AG04450 (cell line): Measurements from ENCODE around the gene CLSTN1. TPM values are rescaled to one million over a fixed set of nuclear protein-coding genes. Genes with fewer than 3 reads are reported as not detected.

Experiments
- CTCF ChIA-PET: fragments of 300-600, 350-600 bp; formaldehyde crosslinking; extraction: SDS; loops from one replicate; lab custom pipeline; 2022; ENCODE audit warnings: antibody characterized with exemption, inconsistent platforms; lab: Charles Lee
- POLR2A ChIA-PET: fragments of 350-600 bp; formaldehyde crosslinking; extraction: SDS; loops from one replicate; lab custom pipeline; 2021; ENCODE audit warnings: antibody characterized with exemption, inconsistent platforms; lab: Yijun Ruan, JAX
- DNase-seq: peaks from one replicate; pipeline ENCODE4 v3.0.0-alpha.2; 2011; ENCODE audit warnings: low read depth, low spot score
- H3K27ac ChIP-seq: one replicate; pipeline ENCODE4 v1.5.1; 2012; ENCODE audit warnings: low read depth, low read length, control low read depth
- H3K27me3 ChIP-seq: one replicate; pipeline ENCODE4 v1.6.0; 2012; ENCODE audit warnings: low read length; ENCODE audit not compliant: control insufficient read depth, insufficient read depth
- H3K4me3 ChIP-seq: 2 replicates; pipeline ENCODE4 v1.5.1; 2011; ENCODE audit warnings: mild to moderate bottlenecking, low read depth, low read length, control low read depth
- H3K9me3 ChIP-seq: 2 replicates; pipeline ENCODE4 v1.5.1; 2012; ENCODE audit warnings: low read length; ENCODE audit not compliant: control insufficient read depth, insufficient read depth
- CTCF ChIP-seq: IDR thresholded peaks from 2 replicates; pipeline ENCODE4 v1.5.1; 2011; ENCODE audit warnings: low read depth, low read length, control low read depth, inconsistent platforms
- polyA plus RNA-seq: library from polyadenylated mRNA; depleted of rRNA; stranded (reverse); fragments of >200 nt; gene quantifications from 2 replicates; pipeline ENCODE4 v1.2.3, GENCODE V29; 2011

The CLSTN1 gene
- polyA plus RNA-seq, 1 experiment: 35.2 TPM

DNA sequence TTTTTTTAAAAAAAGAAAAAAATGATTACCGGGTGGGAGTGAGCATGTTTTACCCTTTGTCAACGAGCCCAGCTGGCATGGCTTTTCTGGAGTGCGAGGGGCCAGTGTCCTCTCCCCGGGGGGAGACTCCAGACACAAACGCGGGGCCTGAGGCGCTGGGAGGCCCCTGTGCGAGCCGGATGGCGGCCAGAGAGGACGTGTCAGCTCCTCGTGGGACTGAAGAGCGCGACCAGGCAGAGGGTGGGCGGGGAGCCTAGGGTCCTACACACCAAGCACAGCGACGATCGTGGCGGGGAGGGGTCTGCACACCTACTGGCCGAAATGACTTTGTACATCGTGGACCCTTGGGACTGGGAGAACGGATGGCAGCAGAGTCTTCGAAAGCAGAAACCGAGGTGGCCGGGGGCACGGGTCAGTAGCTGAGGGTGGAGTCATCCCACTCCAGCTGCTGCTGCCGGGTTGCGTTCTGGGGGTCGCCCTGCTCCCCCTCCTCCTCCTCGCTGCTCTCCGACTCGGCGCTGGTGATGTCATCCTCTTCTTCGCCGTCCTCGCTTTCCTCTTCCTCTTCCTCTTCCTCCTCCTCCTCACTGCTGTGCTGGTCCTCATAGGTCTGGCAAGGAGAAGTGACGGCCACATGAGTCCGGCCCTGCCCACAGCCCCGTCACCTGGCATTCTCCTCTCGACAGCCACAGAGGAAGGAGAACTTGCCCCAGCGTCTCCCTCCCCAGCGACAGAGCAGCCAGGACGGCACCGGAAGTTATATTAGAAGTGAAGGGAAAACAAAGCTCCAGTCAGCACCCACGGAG, 93.5 kb downstream of the CLSTN1 start:
- POLR2A ChIA-PET: no interaction called here
- no peak overlapping the region for H3K27ac ChIP-seq
- no peak for TF ChIP-seq CTCF
- no peak overlapping the region for H3K4me3 ChIP-seq
- H3K9me3 ChIP-seq: peaks cover 11% of the 10 kb centered on the region; the same call in 1 of the 2 replicates
- CTCF ChIA-PET: interaction anchor here (1.2 kb wide), 1 partner anchor 9 kb away, joined by 3 read pairs; no protein-coding TSS in a partner anchor
- no peak for DNase-seq
- H3K27me3 ChIP-seq: no peaks in the 10 kb centered on the region

GRCh38 chr1:9729523-9729922, 94.2 kb downstream of the CLSTN1 start:
- Histone ChIP-seq H3K9me3 (peaks cover 11% of the 10 kb centered on the region; the same call in 1 of the 2 replicates), H3K27me3 (no peaks in the 10 kb centered on the region), H3K4me3 (no peak overlapping the region), H3K27ac (no peak overlapping the region)
- TF ChIP-seq CTCF: no peak
- ChIA-PET POLR2A (no interaction called here), CTCF (interaction anchor here (1.2 kb wide), 1 partner anchor 8 kb away, joined by 3 read pairs; no protein-coding TSS in a partner anchor)
- no peak for DNase-seq

- Histone ChIP-seq H3K27ac (no peak overlapping the region), H3K27me3 (no peaks in the 10 kb centered on the region), H3K9me3 (peaks cover 11% of the 10 kb centered on the region), H3K4me3 (no peak overlapping the region)
- CTCF ChIA-PET: no interaction called here
- DNase-seq: no peak
- POLR2A ChIA-PET: no interaction called here
- no peak for TF ChIP-seq CTCF
These were observed 95.1 kb downstream of the CLSTN1 start for GRCh38 chr1:9728451-9729295.

- CTCF ChIA-PET: interaction anchor here (1.3 kb wide), 1 partner anchor 100 kb away, joined by 7 read pairs; no protein-coding TSS in a partner anchor
- POLR2A ChIA-PET: no interaction called here
- TF ChIP-seq CTCF: no peak
- Histone ChIP-seq H3K27ac (no peak overlapping the region), H3K4me3 (no peak overlapping the region), H3K27me3 (no peaks in the 10 kb centered on the region), H3K9me3 (peaks cover 20% of the 10 kb centered on the region)
- no peak for DNase-seq
These were observed 96.7 kb downstream of the CLSTN1 start for GRCh38 chr1:9726905-9727595.
